Body of pancreas (tissue), 4 donors: ENCODE data around the gene RAB3GAP2.

Experiments
- POLR2A ChIP-seq, 3 donors: fragments of 450-650 bp; IDR thresholded peaks; one replicate each; pipeline ENCODE4 v1.6.1; 2016; ENCODE audit warnings: antibody characterized with exemption in 3 of 3, mild to moderate bottlenecking in 2 of 3
- TF ChIP-seq, protein P1 (sequence below), 7 experiments: fragments of 450-650 bp in 4 of 7; fragments of 200-600 bp in 3 of 7; sonication (generic) in 3 of 7; IDR thresholded peaks; one replicate each; pipeline ENCODE4 v1.5.1; 2016 to 2019; ENCODE audit warnings: antibody characterized with exemption in 7 of 7

DNA sequence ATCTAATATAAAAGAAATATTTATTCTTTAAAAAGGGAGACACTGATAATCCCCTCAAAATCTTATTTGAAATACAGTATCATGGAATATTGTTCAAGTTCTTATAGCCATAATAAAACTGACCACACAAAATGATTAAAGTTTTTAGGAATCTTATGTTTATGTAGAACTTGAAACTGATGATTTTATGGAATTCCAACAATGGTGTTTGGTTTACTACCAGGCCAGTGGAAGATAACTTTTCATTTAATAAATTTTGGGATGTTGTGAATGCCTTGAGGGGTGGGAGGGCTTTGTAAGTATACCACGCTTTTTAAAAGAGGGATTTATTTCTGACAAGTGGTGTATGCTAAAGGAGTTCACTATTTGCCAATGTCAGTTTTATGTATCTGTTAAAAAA is 87.7 kb downstream of the RAB3GAP2 start:
- TF ChIP-seq, protein P1, sequence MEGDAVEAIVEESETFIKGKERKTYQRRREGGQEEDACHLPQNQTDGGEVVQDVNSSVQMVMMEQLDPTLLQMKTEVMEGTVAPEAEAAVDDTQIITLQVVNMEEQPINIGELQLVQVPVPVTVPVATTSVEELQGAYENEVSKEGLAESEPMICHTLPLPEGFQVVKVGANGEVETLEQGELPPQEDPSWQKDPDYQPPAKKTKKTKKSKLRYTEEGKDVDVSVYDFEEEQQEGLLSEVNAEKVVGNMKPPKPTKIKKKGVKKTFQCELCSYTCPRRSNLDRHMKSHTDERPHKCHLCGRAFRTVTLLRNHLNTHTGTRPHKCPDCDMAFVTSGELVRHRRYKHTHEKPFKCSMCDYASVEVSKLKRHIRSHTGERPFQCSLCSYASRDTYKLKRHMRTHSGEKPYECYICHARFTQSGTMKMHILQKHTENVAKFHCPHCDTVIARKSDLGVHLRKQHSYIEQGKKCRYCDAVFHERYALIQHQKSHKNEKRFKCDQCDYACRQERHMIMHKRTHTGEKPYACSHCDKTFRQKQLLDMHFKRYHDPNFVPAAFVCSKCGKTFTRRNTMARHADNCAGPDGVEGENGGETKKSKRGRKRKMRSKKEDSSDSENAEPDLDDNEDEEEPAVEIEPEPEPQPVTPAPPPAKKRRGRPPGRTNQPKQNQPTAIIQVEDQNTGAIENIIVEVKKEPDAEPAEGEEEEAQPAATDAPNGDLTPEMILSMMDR (IDR thresholded peaks at IDR 0.05): no peak
- TF ChIP-seq POLR2A (IDR thresholded peaks at IDR 0.05): no peak
